Psoas muscle (tissue), 8 donors: ENCODE data around the gene PHLDA1. TPM values are rescaled to one million over a fixed set of nuclear protein-coding genes. Genes with fewer than 3 reads are reported as not detected.

ENCODE experiments used
- ATAC-seq, 4 donors: fragments of 200-7000 bp; cut with Tn5 transposase; one replicate each; pipeline ENCODE4 v1.9.1; 2020; ENCODE audit warnings: moderate library complexity in 3 of 4, mild to moderate bottlenecking in 2 of 4
- DNase-seq, 2 donors: peaks; one replicate each; pipeline ENCODE4 v3.0.0-alpha.2; 2020
- H3K27ac ChIP-seq: fragments of 200-600 bp; one replicate; pipeline ENCODE4 v1.8.0; 2022
- H3K27me3 ChIP-seq, 3 donors: fragments of 200-600 bp in 1 of 3; one replicate each; pipeline versions ENCODE4 v1.6.1 to v1.8.0; 2013 to 2022; ENCODE audit warnings: low read length in 2 of 3, mild to moderate bottlenecking in 2 of 3, moderate library complexity in 1 of 3; ENCODE audit not compliant: insufficient read depth in 3 of 3
- H3K36me3 ChIP-seq, 2 donors: fragments of 200-600 bp in 1 of 2; one replicate each; pipeline versions ENCODE4 v1.6.1 to v1.8.0; 2013 to 2022; ENCODE audit warnings: low read depth in 1 of 2, mild to moderate bottlenecking in 1 of 2, moderate library complexity in 1 of 2; ENCODE audit not compliant: insufficient read depth in 1 of 2
- H3K4me1 ChIP-seq: fragments of 200-600 bp; one replicate; pipeline ENCODE4 v1.8.0; 2022
- H3K4me3 ChIP-seq: fragments of 200-600 bp; one replicate; pipeline ENCODE4 v1.8.0; 2022; ENCODE audit warnings: mild to moderate bottlenecking
- H3K9me3 ChIP-seq: fragments of 200-600 bp; one replicate; pipeline ENCODE4 v1.8.0; 2022
- WGBS, 3 donors: extraction: QIAGEN DNeasy Blood & Tissue Kit; methylation state at CpG; one replicate each; pipeline versions ENCODE4 v1.1.6 to v1.1.7; 2013; 5-methylcytosine and 5-hydroxymethylcytosine counted together
- intact Hi-C, 2 donors: fragments of 100-400 bp; cut with DNase I; formaldehyde crosslinking; loops; one replicate each; pipeline versions ENCODE4 v1.11.0 to v1.14.2; 2022
- polyA plus RNA-seq, 3 donors: library from polyadenylated mRNA; stranded (reverse); fragments of 200-250 nt; gene quantifications; one replicate each; pipeline ENCODE4 v1.2.3, GENCODE V29; 2013
- total RNA-seq, 4 donors: library from RNA; stranded (reverse); fragmentation: NEBNext Ultra II Directional in 2 of 4; extraction: Animal tissue kit (Norgen Biotek cat#: 25700) in 2 of 4; gene quantifications; one replicate each; pipeline versions ENCODE4 v1.2.1 to v1.2.4, GENCODE V29; 2021 to 2023
- TF ChIP-seq, protein P1 (sequence below): fragments of 200-600 bp; IDR thresholded peaks from one replicate; pipeline ENCODE4 v1.8.0; 2022; ENCODE audit warnings: antibody characterized with exemption
- donor health status: healthy with polysubstance abuse.
- donor health status: DM: no; HTN: no; CAD: no; lungs with moderate emphysema.
- donor health status: Bipolar disorder and iron deficiency.
- donor health status: healthy.
- donor health status: DM: yes; HTN: yes; CAD: no.
- donor health status: DM: no; HTN: no; CAD: no.
- donor health status: DM: no; HTN: no; CAD: no.
- donor health status: DM: yes; HTN: yes; CAD: no.

PHLDA1 gene
- total and polyA plus RNA-seq, 7 donors: 0.73 to 35.6 (median 3.5) TPM

DNA sequence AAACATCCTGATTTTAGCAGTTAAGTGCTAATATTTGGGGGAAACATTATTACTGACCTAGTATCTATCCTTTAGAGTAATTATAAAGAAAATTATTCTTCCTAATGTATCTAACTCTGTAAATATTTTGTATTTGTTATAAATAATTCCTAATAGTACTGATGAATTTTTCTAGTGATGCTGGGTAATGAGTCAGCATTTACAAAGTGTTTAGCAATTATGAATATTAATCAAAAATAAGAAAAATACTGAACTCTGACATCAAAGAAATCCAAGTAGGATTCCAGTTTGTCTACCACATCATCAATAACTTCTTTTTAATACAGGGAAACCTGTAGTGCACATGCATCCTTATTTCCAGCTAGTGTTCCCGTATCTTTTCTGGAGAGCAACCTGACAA is 43.9 kb upstream of the PHLDA1 start:
- Histone ChIP-seq H3K4me3 (no peak overlapping the region), H3K27ac (no peak overlapping the region), H3K36me3 (peaks cover 2 to 4% of the 10 kb centered on the region in 2 donors), H3K9me3 (peaks cover 8% of the 10 kb centered on the region), H3K4me1 (peaks cover 45% of the 10 kb centered on the region), H3K27me3 (no peaks in the 10 kb centered on the region)
- WGBS, 3 donors: 84 to 100% (median 98%) methylated on average over 1 of the region's 1 CpG
- TF ChIP-seq, protein P1, sequence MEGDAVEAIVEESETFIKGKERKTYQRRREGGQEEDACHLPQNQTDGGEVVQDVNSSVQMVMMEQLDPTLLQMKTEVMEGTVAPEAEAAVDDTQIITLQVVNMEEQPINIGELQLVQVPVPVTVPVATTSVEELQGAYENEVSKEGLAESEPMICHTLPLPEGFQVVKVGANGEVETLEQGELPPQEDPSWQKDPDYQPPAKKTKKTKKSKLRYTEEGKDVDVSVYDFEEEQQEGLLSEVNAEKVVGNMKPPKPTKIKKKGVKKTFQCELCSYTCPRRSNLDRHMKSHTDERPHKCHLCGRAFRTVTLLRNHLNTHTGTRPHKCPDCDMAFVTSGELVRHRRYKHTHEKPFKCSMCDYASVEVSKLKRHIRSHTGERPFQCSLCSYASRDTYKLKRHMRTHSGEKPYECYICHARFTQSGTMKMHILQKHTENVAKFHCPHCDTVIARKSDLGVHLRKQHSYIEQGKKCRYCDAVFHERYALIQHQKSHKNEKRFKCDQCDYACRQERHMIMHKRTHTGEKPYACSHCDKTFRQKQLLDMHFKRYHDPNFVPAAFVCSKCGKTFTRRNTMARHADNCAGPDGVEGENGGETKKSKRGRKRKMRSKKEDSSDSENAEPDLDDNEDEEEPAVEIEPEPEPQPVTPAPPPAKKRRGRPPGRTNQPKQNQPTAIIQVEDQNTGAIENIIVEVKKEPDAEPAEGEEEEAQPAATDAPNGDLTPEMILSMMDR: no peak
- intact Hi-C loops: no loop called here
- ATAC-seq (no peak), DNase-seq (no peak)

DNA sequence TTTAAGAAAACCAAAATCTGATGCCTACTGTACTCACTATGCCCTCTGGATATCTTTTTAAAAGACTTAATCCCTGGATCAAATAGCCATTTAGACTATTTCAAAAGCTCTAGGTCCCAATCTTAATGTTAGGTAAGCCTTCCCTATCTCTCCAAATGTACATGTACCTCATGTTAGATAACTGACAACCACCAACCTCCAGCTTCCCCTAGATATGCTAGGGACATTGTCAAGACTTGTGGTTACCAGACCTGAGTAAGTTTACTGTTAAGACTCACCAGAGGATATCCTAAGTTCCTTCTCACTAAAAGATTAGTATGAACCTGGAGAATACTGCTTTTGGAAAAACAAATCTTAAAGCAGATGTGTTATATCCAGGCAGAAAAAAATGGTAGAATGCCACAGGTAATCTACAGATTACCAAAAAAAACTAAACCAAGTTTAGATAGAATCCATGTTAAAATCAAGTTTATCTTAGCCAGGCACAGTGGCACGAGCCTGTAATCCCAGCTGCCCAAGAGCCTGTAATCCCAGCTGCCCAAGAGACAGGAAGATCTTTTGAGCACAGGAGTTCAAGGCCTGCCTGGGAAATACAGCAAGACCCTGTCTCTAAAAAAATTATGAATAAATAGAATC is 43.2 kb upstream of the PHLDA1 start:
- TF ChIP-seq, protein P1: no peak
- peaks cover 45% of the 10 kb centered on the region for H3K4me1 ChIP-seq

DNA sequence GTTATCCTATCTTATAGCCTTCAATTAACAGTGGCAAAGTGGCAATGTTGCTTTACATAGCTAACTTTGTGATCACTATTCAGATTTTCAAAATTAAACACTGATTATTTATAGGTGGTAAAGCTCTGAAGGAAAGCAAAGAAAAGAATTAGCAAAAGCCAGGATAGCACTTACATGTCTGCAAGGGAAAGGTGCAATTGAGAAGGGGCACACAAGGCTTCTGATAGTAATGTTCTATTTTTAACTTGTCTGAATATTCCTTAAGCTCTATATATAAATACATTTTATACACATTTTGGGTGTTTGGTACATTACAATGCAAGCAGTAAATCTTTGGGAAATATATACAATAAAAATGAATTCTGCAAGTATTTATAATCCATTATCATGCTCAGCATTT is 42.0 kb upstream of the PHLDA1 start:
- intact Hi-C loops: no loop called here

More for the DNA sequence above, 43.2 kb upstream of the PHLDA1 start:
- peaks cover 2 to 5% of the 10 kb centered on the region in 2 donors for H3K36me3 ChIP-seq
- WGBS, 3 donors: 45 to 73% (median 52%) methylated on average over 1 of the region's 1 CpG
- no peak overlapping the region for H3K4me3 ChIP-seq
- no peak overlapping the region for H3K27ac ChIP-seq
- intact Hi-C loops: no loop called here
- no peaks in the 10 kb centered on the region for H3K27me3 ChIP-seq
- ATAC-seq: peak in 2 of 4 donors; percentile 20 to 21
- DNase-seq: no peak
- peaks cover 8% of the 10 kb centered on the region for H3K9me3 ChIP-seq

DNA sequence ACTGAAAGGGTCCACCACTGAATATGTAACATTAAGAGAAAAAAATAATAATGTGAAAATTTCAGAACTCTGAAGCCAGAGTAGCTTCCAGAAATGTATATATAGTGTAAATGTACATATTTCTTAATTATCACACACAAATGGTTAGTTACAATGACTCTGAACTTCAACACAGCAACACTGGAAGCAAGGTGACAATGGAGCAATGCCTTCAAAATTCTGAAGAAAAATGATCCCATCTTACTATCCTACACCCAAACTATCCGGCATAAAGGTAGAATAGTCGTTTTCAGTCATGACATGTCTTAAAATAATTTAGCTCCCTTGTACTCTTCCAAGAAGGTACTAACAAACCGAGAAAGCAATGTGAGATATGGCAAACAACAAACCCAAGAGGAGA is 41.0 kb upstream of the PHLDA1 start:
- Histone ChIP-seq H3K36me3 (peaks cover 3 to 17% of the 10 kb centered on the region in 2 donors), H3K9me3 (no peaks in the 10 kb centered on the region), H3K27me3 (no peaks in the 10 kb centered on the region), H3K27ac (no peak overlapping the region), H3K4me3 (no peak overlapping the region), H3K4me1 (peaks cover 50% of the 10 kb centered on the region)
- 75 to 88% (median 78%) methylated on average over 3 of the region's 3 CpGs for WGBS, 3 donors
- intact Hi-C loops: no loop called here
- DNase-seq (no peak), ATAC-seq (no peak)
- TF ChIP-seq, protein P1: no peak

More for the DNA sequence above, 42.0 kb upstream of the PHLDA1 start:
- Histone ChIP-seq H3K27me3 (no peaks in the 10 kb centered on the region), H3K36me3 (peaks cover 2 to 12% of the 10 kb centered on the region in 2 donors), H3K9me3 (peaks cover under 1% of the 10 kb centered on the region), H3K4me1 (peaks cover 50% of the 10 kb centered on the region), H3K27ac (no peak overlapping the region), H3K4me3 (no peak overlapping the region)
- TF ChIP-seq, protein P1: no peak
- ATAC-seq (peak in 2 of 4 donors; percentile 48 to 66), DNase-seq (no peak)

DNA sequence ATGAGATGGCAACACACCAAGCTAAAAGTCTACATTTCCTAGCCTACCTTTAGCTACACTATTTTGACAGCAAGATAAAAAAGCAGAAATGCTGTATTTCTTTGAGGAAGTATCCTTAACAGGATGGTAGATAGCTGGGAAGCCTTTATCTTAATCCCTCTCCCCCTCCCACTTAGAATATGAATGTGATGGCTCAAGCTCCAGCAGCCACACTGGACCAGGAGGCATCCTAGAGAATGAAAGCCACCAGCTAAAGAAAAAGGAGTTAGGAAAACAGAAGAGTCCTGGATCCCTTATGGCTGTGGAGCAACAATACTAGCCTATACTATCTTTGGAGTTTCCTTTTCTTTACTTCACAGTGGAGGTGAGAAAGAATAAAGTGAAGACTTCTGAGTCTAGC is 37.8 kb upstream of the PHLDA1 start:
- intact Hi-C loops: no loop called here
- no peak for ATAC-seq

More for the DNA sequence above, 37.8 kb upstream of the PHLDA1 start:
- H3K9me3 ChIP-seq: peaks cover 13% of the 10 kb centered on the region
- TF ChIP-seq, protein P1: no peak
- H3K27me3 ChIP-seq: no peaks in the 10 kb centered on the region
- peaks cover 32% of the 10 kb centered on the region for H3K4me1 ChIP-seq
- DNase-seq: no peak
- H3K27ac ChIP-seq: no peak overlapping the region
- H3K4me3 ChIP-seq: no peak overlapping the region
- peaks cover 4 to 48% of the 10 kb centered on the region in 2 donors for H3K36me3 ChIP-seq
